Activated T-helper 9 cell treated with anti-CD3 and anti-CD28 coated beads, Interleukin-2, amount 50 U/mL, for 16 hours (primary cell): Measurements from ENCODE around the gene EFNA2.

Source experiments
- DNase-seq: peaks from one replicate; pipeline ENCODE4 v3.0.0-alpha.2; 2020; ENCODE audit warnings: low read depth

EFNA2 gene

DNA sequence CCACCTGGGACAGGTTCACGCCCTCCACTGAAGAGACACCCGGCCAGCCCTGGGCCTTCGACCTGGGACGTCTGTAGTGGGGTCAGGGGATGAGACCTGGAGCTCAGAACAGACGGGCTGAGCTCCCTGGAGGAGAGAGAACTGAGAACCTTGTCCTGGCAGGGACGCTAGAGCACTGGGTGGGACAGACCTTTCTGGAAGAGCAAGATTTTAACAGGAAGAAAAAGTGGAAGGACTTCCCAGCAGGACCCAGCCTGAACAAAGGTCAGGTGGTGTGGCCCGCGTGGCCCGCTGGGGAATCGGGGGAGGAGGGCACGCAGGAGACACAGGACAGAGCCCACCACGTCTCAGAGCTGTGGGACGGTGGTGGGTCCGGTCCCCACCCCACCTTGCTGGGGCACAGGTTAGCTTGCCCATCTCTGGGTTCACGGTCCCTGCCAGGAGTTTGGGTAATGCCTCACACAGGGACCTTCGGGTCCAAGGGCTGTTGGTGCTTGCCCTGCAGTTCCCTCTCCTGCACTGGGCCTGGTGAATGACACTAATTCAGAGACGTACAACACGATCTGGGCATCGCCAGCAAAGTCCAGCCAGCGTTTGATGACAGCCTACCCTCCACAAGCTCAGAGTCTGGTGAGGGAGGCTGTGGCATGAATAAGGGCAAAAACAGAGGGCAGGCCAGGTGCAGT is 1.2 kb upstream of the EFNA2 start:
- no peak for DNase-seq

DNA sequence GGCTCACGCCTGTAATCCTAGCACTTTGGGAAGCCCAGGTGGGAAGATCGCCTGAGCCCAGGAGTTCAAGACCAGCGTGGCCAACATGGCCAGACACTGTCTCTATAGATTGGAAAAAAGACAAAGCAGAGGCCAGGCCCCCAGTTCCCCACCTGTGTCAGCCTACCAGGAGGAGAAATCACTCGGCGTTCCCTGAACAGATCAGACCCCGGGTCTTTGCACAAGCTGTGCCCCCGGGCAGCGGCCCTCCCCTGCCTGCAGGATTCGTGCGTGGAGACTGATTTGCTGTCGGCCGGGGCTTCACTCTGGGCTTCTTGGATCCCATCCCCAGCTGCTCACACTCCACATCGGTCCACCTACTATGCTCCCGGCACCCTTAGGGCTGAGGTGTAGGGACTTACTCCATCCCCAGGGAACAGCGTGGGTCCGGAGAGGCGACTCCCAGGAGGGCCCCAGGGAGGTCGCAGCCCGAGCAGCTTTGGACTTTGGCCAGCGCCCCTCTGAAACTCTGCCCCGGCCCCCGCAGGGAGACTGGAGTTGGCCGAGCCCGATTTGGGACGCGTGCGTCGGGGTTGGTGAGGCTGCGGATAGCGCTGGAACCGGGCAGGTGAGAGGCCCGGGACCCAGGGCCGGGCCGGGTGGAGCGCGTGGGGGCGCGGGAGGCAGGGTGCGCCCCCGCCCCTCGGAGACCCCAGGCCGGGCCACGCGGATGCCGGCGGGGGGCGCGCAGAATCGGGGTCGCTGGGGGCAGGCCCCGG is 515 bp upstream of the EFNA2 start:
- no peak for DNase-seq

DNA sequence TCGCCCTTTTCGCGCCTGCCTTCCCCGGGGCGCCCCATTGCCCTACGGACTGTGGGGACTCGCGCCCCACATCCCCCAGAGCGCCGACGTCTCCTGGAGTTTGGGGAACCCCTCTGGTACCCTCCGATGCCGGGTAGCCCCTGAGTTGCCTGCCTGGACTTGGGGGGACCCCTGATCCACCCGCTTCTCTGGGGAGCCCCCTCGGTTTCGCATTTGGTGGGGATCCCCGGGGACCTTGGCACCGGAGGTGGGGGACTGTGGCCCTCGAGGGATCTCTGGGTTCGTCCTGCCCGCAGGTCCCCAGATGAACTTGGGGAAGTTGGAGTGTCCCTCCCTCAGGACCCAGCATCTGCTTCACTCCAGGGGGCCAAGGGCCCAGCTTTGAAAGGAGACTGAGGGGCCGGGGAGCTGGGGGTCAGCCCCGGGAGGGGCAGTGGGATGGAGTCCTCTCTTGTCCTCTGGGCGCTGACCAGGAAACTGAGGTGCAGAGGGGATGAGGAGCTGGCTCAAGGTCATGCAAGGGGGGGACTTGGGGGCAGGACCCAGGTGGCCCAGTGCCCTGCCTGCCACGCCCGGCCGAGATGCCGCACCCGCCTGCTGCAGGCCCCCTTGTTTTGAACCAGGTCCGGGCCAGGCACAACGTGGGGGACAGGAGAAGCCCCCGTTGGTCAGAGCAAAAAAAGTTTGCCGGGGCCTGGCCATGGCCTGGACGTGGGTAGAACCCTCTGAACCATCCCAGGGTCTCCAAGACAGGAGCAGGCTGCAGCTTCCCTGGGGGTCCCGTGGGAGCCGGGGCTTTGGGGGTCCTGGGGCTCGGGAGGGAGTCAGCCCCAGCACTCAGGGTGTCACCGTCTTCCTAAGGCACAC is 1.0 kb downstream of the EFNA2 start:
- no peak for DNase-seq

DNA sequence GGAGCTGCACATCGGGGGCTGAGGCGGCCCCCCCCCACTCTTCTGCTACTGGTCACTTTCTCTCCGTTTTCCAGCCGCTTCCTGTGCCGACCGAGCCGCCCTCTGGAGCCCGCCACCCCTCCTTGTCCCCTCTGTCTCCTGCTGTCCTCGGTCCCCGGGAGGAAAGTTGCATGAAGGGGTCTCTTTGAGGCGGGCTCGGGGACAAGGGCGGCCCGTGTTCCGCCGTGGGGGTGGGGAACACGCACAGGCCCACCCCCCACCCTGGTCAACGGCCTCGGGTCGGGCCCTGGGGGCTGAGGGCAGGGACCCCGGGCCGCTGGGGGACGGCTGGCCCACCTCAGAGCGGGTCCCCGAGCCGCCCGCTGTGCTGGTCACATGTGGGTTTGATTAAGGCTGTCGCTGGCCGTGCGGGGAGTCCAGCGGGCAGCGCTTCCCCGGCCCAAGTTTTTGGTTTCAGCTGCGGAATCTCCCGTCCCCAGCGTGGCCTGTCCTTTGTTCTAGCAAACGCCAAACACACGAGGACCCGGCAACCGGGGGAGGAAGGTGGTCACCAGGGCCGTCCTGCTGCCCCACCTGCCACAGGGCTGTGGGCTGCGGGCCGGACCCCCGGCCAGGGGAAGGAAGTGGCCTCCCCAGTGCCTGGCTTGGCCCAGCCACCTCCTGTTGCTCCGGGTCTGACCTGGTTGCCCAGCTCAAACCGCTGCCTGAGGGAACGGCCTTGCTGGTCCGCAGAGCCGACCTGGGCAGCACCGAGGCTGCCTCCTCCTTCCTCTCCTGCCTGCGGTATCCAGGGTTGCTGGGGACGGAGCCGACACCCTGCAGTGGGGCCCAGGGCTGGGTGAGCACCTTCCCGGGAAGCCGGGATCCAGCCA is 1.9 kb downstream of the EFNA2 start:
- no peak for DNase-seq

DNA sequence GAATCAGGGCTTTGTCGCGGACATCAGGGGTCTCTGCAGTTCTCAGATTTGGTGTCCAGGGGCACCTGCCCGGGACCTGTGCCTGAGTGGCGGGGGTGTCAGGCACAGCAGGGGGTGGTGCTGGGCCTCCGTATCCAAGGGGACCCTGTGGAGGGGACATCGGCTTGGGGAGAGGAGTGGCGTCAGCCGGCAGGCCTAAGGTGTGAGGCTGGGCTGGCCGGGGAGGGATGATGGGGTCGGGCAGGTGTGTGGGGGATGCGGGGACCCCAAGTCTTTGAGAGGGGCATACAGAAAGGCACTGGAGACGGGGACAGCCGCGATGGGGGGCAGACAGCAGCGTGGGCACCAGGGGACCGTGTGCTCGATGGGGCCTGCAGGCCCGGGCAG is 2.5 kb downstream of the EFNA2 start:
- no peak for DNase-seq

DNA sequence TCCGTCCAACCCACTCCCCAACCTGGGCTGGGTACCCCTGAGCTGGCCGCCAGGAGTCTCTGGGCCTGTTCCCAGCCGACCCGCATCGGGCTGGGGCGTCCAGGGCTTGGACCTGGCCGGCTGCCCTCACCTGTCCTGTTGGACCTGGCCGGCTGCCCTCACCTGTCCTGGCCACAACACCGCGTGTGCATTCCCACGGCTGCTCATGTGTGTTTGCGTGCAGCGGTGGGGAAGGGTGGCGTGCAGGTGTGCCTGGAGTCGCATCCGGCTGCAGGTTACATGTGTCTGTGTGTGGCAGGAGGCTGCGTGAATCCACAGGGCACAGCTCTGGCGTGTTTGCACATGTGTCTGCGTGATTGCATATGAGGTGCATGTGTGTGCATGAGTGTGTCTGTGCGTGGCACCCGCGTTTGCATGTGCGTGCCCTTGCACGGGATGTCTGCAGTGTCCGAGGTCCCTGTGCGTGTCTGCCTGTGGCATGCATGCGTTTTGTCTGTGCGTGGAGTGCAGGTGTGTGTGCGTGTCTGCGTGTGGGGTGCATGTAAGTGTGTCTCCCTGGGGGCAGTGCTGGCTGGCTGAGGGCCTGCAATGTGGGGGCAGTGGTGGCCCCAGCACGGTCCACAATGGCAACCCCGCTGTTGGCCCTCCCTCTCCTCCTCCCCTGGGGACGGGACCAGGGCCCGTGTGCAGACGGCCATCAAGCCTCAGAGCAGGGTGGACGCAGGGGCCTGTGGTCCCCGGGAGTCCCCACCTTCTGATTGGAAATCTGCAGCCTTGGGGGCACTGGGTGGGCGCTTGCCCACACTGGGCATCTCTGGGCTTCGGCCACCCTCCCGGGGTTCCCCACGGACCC is 3.4 kb downstream of the EFNA2 start:
- DNase-seq: no peak

DNA sequence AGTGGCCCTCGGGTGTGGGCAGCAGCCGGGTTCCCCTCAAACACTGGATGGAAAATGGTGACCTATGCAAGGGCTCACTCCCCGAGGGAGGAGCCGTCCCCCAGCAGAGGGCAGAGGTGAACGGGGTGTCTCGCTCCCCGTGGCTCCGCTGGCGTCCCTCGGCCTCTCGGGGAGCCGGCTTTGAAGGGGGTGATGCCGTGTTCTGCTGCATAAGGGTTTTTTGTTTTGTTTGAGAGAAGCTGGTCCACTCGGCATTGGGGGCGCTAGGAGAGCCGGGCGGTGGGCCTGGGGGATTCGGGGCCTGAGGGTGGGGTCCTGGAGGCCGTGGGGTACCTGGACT is 4.0 kb downstream of the EFNA2 start:
- DNase-seq: no peak

DNA sequence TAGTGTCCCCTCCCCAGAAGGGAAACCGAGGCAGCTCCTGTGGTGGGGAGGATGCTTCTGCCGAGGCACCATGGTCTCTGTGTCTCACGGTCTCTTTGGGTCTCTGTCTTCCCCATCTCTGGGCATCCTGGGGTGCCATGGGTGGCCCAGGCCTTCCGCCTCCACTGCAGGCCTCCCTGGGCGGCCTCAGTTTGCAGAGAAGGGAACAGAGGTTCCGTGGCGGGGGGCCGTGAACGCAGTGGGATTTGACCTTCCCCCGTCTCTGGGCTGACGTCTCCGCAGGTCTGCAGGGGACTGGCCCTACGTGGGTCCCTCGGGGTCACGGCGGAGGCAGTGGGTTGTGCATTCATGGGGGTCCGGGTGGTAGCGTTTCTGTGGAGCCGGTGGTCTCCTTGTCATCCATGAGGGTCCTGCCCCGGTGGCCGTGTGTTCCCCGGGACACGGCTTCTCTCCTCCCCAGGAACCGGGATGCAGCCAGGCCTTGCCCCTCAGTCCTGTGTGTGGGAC is 4.6 kb downstream of the EFNA2 start:
- no peak for DNase-seq

DNA sequence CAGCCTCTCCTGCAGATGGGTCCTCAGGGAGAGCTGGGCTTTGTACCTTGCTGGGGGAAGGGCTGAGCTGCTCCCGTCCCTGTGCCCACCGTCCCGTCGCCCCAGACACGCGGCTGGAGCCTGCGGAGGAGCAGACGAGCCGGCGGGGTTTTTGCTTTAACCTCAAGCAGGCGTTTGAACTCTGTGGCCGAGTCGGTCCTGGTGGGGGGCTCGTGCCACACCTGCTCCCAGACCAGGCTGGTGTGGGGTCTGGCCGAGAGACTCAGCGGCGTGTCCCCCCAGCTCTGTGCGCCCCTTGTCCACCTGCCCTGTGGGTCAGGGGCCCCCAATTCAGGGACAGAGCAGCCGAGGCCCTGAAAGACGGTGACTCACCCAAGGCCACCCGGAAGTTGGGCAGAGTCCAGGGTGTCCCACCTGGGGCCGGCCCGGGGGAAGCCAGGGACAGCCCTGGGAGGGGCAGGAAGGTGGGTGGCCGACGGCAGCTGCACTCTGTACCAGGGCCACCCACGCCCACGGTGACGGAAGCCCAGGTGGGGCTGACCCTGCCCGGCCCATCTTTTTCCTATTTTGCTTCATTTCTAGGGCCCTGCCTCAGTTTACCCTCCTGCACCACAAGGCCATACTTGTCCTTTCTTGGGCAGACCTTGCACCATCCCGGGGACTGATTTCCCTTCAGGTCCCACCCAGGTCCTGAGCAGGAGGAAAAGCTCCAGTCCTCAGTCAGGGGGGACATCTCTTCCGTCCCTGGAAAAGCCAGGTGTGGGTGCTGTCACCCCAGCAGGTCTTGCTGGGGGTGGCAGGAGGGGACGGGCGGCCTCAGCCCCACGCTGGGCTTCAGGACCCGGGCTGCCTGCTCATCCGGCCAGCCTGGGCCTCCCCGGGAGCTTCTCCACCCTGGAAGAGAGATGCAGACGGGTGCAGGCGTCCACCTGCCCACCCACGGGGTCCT is 5.3 kb downstream of the EFNA2 start:
- no peak for DNase-seq

DNA sequence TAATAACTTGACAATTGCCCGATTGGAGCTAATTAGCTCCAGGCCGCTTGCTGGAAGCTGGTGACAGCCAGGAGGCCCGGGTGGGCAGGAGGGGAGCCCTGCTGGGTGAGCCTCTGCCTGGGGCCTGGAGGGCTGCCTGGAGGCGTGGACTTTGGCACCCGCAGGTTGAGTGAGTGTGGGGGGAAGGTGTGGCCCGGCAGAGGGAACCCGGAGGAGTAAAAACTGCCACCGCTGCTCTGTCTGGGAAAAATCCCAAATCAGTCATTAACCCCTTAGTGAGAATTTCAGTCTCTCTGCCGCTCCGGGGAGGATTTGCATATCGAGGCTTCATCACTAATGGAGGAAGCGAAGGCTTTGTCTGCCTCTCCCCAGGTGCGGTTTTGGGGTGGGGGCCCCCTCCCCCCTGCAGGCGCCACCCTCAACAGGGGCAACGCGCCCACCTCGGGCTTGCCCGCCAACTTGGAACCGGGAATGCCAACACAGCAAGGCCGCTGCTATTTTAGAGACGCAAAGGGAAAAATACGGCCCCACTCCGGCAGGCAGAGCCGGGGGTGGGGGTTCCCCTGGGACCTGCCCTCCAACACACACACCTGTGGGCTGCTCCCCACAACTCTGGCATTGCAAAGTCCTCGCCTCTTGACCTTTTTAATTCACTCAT is 6.2 kb downstream of the EFNA2 start:
- no peak for DNase-seq

DNA sequence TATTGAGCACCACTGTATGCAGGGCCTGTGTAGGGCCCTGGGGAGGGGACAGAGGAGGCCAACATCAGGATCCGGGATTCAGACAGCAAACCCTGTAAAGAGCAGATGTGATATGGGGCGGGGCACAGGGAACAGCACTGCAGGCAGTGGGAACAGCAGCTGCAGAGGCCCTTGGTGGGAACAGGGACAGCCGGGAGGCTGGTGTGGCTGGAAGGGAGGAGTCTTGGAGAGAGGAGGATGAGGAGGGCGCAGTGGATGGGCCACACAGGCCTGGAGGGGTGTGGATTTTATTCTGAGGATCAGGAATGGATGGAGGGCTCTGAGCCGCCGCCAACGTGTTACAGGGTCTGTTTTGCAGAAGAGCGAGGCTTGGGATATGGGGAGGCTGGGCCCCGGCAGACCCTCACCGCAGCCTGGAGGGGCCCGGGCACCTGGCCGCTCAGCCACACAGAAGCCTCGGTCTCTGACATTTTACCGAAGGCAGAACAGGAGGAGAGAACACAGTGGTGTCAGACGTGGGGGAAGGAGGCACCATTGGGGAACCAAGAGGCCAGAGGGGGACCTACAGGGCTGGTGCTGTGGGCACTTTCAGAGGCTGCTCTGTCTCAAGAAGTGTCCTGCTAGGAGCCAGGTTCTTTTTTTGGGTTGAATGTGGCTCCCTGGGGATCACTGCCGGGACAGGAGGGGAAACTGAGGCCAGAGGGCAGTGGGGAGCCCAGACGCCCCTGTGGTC is 6.9 kb downstream of the EFNA2 start:
- no peak for DNase-seq

DNA sequence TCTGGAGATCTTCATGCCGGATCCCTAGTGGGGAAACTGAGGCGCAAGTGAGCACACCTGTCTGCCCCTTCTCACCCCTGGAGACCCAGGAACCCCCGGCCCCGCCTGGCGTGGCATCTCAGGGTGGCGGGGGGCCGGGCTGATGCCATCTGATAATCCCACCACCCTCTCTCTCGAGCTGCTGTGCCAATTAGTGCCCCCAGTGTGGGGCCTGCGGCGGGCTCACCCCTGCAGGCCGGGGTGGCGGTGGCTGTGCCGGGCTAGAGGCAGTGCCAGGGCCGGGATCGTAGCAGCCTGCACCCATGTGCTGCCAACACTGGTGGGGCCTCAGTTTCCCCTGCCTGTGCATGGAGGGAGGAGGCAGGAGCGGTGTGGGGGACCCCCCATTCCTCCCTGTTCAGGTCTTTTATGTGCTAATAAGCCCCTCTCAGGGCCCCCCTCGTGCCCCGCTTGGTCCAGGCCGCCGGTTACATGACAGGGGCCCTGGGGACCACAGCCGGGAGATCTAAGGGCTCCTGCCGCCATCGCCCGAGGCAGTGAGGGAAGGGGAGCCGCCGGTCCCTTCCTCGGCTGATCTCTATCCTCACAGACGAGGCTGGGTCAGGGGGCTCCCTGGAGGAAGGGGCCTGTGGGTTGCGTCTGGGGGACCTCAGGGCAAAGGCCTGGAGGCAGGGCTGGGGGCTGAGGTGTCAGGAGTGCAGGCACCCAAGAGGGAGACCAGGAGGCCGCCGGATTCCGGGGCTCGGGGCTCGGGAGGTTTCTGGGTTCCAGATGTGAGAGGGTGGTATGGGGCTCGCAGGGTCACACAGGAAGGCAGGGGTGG is 8.3 kb downstream of the EFNA2 start:
- no peak for DNase-seq

DNA sequence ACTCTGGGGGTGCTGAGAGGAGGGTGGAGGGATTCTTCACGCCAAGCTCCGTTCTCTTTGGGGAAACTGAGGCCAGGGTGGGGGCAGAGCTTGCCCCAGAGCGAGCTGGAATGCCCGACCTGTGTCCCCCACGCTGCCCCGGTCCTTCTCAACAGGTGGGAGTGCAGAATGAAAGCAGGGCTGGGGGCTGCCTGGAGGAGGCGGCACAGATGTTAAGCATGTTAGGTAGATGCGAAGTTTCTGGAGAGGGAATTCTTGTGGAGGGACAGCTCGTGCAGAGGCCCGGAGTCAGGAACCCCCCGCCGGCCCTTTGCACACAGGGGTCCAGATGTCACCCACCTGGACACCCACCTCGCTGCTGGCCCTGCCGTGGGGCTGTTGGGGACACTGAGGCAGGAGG is 9.0 kb downstream of the EFNA2 start:
- DNase-seq: no peak

DNA sequence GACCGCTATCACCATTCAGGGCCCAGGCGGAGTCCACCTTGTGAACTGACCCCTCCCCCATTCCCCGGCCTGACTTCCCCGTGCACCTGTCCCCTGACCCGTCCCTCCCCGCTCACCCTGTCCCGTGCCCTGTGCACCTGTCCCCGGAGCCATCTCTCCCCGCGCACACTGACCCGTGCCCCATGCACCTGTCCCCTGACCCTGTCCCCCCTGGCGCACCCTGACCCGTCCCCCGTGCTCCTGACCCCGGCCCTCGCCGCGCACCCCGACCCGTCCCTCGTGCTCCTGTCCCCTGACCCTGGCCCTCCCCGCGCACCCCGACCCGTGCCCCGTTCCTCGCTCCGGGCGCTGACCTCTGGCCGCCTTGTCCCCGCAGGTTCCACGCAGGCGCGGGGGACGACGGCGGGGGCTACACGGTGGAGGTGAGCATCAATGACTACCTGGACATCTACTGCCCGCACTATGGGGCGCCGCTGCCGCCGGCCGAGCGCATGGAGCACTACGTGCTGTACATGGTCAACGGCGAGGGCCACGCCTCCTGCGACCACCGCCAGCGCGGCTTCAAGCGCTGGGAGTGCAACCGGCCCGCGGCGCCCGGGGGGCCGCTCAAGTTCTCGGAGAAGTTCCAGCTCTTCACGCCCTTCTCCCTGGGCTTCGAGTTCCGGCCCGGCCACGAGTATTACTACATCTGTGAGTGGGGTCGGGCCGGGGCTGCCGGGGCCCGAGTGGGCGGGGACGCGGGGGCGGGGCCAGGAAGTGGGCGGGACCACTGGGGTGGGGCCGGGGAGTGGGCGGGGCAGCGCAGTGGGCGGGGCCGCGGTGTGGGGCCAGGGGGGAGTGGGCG is 9.7 kb downstream of the EFNA2 start:
- DNase-seq: no peak

DNA sequence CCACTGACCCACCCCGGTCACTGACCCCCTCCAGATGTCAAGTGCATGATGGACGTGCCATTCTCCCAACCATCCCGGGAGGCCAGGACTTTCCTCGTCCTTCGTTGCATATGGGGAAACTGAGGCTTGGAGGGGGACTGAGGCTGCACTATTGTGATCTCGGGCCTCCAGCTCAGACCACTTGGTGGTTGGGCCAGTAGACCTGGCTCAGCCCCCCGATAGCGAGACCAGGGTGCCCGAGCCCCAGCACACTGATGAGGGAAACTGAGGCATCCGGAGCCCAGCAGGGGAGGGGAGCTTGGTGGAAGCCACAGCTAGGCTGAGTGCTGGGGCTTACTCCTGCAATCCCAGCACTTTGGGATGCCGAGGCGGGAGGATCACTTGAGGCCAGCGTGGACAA is 10.4 kb downstream of the EFNA2 start:
- no peak for DNase-seq

DNA sequence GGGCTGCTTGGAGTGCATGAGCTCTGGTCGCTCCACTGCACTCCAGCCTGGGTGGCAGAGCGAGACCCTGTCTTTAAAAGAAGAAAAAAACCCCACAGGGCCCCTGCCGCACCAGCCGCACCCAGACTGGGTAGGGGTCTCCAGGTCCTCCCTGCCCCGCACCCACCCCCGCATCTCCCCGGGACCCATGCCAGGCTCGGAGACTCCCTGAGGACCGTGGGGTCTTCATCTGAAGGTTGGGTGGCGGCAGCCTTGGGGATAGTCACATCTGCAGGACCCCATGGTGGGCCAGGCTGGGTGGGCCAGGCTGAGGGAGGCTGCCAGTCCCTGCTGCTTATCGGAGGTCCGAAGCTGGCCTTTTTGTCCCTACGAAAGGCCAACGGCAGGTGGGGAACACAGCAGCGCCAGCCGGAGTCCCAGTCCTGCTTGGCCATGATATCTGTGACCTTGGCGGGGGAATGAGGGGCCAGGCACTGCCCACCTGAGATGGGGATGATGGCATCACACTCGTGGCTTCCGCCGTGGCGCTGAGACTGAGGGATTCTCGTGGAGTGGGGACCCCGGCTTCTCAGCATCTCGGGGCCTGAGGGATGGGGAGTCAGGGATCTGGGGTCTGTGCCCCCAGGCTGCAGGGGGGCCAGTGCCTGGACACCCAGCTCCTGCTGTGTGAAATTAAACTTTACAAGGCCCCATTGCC is 11.1 kb downstream of the EFNA2 start:
- no peak for DNase-seq
